SK-N-SH (cell line): ENCODE measurements around the gene PAK1. TPM values are rescaled to one million over a fixed set of nuclear protein-coding genes. Genes with fewer than 3 reads are reported as not detected.

ENCODE experiments used
- CTCF ChIA-PET: fragments of 300-600, 350-600 bp; formaldehyde crosslinking; extraction: SDS; loops from one replicate; lab custom pipeline; 2021; lab: Yijun Ruan, JAX
- POLR2A ChIA-PET: fragments of 350-600 bp; sonication (Branson Sonifier 250); formaldehyde crosslinking; extraction: SDS; loops from one replicate; lab custom pipeline; 2020; ENCODE audit warnings: antibody characterized with exemption, inconsistent platforms; lab: Yijun Ruan, JAX
- DNase-seq: peaks from one replicate; pipeline ENCODE4 v3.0.0; 2012
- H2AFZ ChIP-seq: fragments of 200-600 bp; sonication (generic); 2 replicates; pipeline ENCODE4 v1.8.1; 2016; ENCODE audit warnings: antibody characterized with exemption, mild to moderate bottlenecking, low read depth
- H3F3A ChIP-seq: fragments of 200-600 bp; sonication (generic); replicated peaks from 2 replicates; pipeline ENCODE3; 2016; ENCODE audit warnings: antibody characterized with exemption, mild to moderate bottlenecking; ENCODE audit not compliant: insufficient read depth
- H3K27ac ChIP-seq, 2 experiments: fragments of 200-500 bp in 1 of 2; fragments of 200-600 bp in 1 of 2; sonication (Bioruptor generic) in 1 of 2; sonication (generic), shearing (Covaris generic) in 1 of 2; 2 replicates each; pipeline versions ENCODE4 v1.5.1 to v1.6.1; 2014 to 2016; ENCODE audit warnings: low read depth in 2 of 2, inconsistent platforms in 1 of 2, low read length in 1 of 2, mild to moderate bottlenecking in 1 of 2, mixed read lengths in 1 of 2
- H3K27me3 ChIP-seq: fragments of 200-600 bp; sonication (generic), shearing (Covaris generic); 2 replicates; pipeline ENCODE4 v1.6.1; 2016; ENCODE audit warnings: mixed run types; ENCODE audit not compliant: insufficient read depth
- H3K36me3 ChIP-seq, 2 experiments: fragments of 200-500 bp in 1 of 2; fragments of 200-600 bp in 1 of 2; sonication (Bioruptor generic) in 1 of 2; sonication (generic) in 1 of 2; replicated peaks in 1 of 2; 2 replicates each; pipeline versions ENCODE3 to v1.5.1; 2014 to 2016; ENCODE audit warnings: low read length in 1 of 2, mild to moderate bottlenecking in 1 of 2; ENCODE audit not compliant: insufficient read depth in 2 of 2, control insufficient read depth in 1 of 2
- H3K4me1 ChIP-seq, 2 experiments: fragments of 200-500 bp in 1 of 2; fragments of 200-600 bp in 1 of 2; sonication (Bioruptor generic) in 1 of 2; sonication (generic), shearing (Covaris generic) in 1 of 2; 2 replicates each; pipeline versions ENCODE4 v1.5.1 to v1.6.1; 2014 to 2016; ENCODE audit warnings: low read depth in 1 of 2, low read length in 1 of 2, mixed run types in 1 of 2; ENCODE audit not compliant: insufficient read depth in 2 of 2, control insufficient read depth in 1 of 2
- H3K4me2 ChIP-seq: fragments of 200-600 bp; sonication (generic), shearing (Covaris generic); 2 replicates; pipeline ENCODE4 v1.6.1; 2017; ENCODE audit warnings: mixed run types
- H3K4me3 ChIP-seq, 2 experiments: fragments of 200-500 bp in 1 of 2; fragments of 200-600 bp in 1 of 2; sonication (Bioruptor generic) in 1 of 2; sonication (generic), shearing (Covaris generic) in 1 of 2; 2 replicates each; pipeline versions ENCODE4 v1.5.1 to v1.8.1; 2014 to 2016; ENCODE audit warnings: low read depth in 2 of 2, inconsistent platforms in 1 of 2, low read length in 1 of 2, mild to moderate bottlenecking in 1 of 2, mixed read lengths in 1 of 2, moderate library complexity in 1 of 2
- H3K79me2 ChIP-seq: fragments of 200-600 bp; sonication (generic); 2 replicates; pipeline ENCODE4 v1.8.1; 2017; ENCODE audit warnings: mild to moderate bottlenecking; ENCODE audit not compliant: insufficient read depth
- H3K9ac ChIP-seq: fragments of 200-600 bp; sonication (generic); 2 replicates; pipeline ENCODE4 v1.6.1; 2017; ENCODE audit warnings: mixed run types
- H3K9me2 ChIP-seq: fragments of 200-600 bp; sonication (generic); 2 replicates; pipeline ENCODE4 v1.6.1; 2017; ENCODE audit warnings: mixed run types
- H3K9me3 ChIP-seq: fragments of 200-600 bp; sonication (generic); 2 replicates; pipeline ENCODE4 v1.6.1; 2017; ENCODE audit warnings: mixed run types, mild to moderate bottlenecking, moderate library complexity
- H4K20me1 ChIP-seq: fragments of 200-600 bp; sonication (generic); 2 replicates; pipeline ENCODE4 v1.6.1; 2017; ENCODE audit warnings: mild to moderate bottlenecking, mixed run types; ENCODE audit not compliant: insufficient read depth
- CHD2 ChIP-seq: fragments of 150-350 bp; IDR thresholded peaks from 2 replicates; pipeline ENCODE4 v1.6.1; 2018; ENCODE audit warnings: low read length; ENCODE audit not compliant: partially characterized antibody
- ELF1 ChIP-seq: IDR thresholded peaks from 2 replicates; pipeline ENCODE4 v1.4.0; 2012
- GABPA ChIP-seq: IDR thresholded peaks from 2 replicates; pipeline ENCODE4 v1.4.0; 2012; ENCODE audit warnings: low read depth, mild to moderate bottlenecking
- MXI1 ChIP-seq: IDR thresholded peaks from 2 replicates; pipeline ENCODE4 v1.6.1; 2012; ENCODE audit warnings: mild to moderate bottlenecking, low read depth, low read length, improper control_type of control experiment
- NRF1 ChIP-seq: IDR thresholded peaks from 2 replicates; pipeline ENCODE4 v1.6.1; 2012; ENCODE audit warnings: low read depth, mild to moderate bottlenecking, low read length
- RFX5 ChIP-seq: IDR thresholded peaks from 2 replicates; pipeline ENCODE4 v1.6.1; 2012; ENCODE audit warnings: mild to moderate bottlenecking, improper control_type of control experiment, low read length
- RXRA ChIP-seq: IDR thresholded peaks from 2 replicates; pipeline ENCODE4 v1.4.0; 2012; ENCODE audit warnings: low read depth, mild to moderate bottlenecking, borderline replicate concordance
- TAF1 ChIP-seq: IDR thresholded peaks from 2 replicates; pipeline ENCODE4 v1.6.1; 2012; ENCODE audit warnings: low read depth, mild to moderate bottlenecking, low read length, moderate library complexity, borderline replicate concordance
- polyA plus RNA-seq, 3 experiments: library from polyadenylated mRNA; depleted of rRNA; stranded (reverse); fragments of >200 nt; gene quantifications; 2 replicates each; pipeline ENCODE4 v1.2.3, GENCODE V29; 2012
- TF ChIP-seq, protein P1 (sequence below): IDR thresholded peaks from 2 replicates; pipeline ENCODE4 v1.6.1; 2012; ENCODE audit warnings: mild to moderate bottlenecking, low read depth, low read length, moderate library complexity
- TF ChIP-seq, protein P2 (sequence below): fragments of 150-350 bp; IDR thresholded peaks from 2 replicates; pipeline ENCODE4 v1.6.1; 2017; ENCODE audit warnings: antibody characterized with exemption, low read length, low read depth, borderline replicate concordance
- TF ChIP-seq, protein P3 (sequence below): fragments of 150-350 bp; IDR thresholded peaks from 2 replicates; pipeline ENCODE4 v1.6.1; 2016; ENCODE audit warnings: mild to moderate bottlenecking, low read depth, low read length
- TF ChIP-seq, protein P4 (sequence below): fragments of 200-600 bp; sonication (generic); IDR thresholded peaks from 2 replicates; pipeline ENCODE4 v1.6.1; 2017; ENCODE audit warnings: antibody characterized with exemption, mild to moderate bottlenecking, moderate library complexity
- TF ChIP-seq, protein P5 (sequence below): IDR thresholded peaks from 2 replicates; pipeline ENCODE4 v1.4.0; 2012; ENCODE audit warnings: low read depth, borderline replicate concordance

Gene PAK1
- polyA plus RNA-seq, 1 of the 3 experiments (the other 2 are of a cell fraction), result 17.9 TPM

DNA sequence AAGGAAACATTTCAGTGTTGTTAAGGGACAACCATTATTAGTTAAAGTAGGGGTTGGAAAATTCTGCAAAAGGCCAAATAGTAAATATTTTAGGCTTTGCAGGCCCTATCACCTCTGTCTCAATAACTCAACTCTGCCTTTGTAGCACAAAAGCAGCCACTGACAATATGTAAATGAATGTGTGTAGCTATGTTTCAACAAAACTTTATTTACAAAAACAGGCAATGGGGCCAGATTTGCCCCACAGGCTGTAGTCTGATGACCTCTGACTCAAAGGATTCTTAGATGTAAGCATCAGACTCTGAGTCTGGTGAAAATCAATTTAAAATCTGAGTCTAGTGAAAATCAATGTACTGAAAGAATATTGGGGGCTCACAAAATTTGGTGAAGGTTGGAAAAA, 50.3 kb downstream of the PAK1 start:
- CTCF ChIA-PET, result no interaction called here

More for the DNA sequence above, 50.3 kb downstream of the PAK1 start:
- Histone ChIP-seq H3K36me3 (no peaks in the 10 kb centered on the region), H3F3A (no peaks in the 10 kb centered on the region), H4K20me1 (no peaks in the 10 kb centered on the region), H3K4me2 (no peak overlapping the region), H3K27me3 (no peaks in the 10 kb centered on the region), H3K79me2 (no peaks in the 10 kb centered on the region), H3K9me3 (no peaks in the 10 kb centered on the region), H3K27ac (no peak overlapping the region), H3K9me2 (no peaks in the 10 kb centered on the region), H3K4me3 (no peak overlapping the region), H3K9ac (no peak overlapping the region), H3K4me1 (peaks cover 0 to 3% of the 10 kb centered on the region in 2 experiments; a peak in 2 of 4 replicates), H2AFZ (no peak overlapping the region)
- POLR2A ChIA-PET, result no interaction called here
- TF ChIP-seq RXRA, result no peak
- TF ChIP-seq TAF1, result no peak
- TF ChIP-seq, protein P1, sequence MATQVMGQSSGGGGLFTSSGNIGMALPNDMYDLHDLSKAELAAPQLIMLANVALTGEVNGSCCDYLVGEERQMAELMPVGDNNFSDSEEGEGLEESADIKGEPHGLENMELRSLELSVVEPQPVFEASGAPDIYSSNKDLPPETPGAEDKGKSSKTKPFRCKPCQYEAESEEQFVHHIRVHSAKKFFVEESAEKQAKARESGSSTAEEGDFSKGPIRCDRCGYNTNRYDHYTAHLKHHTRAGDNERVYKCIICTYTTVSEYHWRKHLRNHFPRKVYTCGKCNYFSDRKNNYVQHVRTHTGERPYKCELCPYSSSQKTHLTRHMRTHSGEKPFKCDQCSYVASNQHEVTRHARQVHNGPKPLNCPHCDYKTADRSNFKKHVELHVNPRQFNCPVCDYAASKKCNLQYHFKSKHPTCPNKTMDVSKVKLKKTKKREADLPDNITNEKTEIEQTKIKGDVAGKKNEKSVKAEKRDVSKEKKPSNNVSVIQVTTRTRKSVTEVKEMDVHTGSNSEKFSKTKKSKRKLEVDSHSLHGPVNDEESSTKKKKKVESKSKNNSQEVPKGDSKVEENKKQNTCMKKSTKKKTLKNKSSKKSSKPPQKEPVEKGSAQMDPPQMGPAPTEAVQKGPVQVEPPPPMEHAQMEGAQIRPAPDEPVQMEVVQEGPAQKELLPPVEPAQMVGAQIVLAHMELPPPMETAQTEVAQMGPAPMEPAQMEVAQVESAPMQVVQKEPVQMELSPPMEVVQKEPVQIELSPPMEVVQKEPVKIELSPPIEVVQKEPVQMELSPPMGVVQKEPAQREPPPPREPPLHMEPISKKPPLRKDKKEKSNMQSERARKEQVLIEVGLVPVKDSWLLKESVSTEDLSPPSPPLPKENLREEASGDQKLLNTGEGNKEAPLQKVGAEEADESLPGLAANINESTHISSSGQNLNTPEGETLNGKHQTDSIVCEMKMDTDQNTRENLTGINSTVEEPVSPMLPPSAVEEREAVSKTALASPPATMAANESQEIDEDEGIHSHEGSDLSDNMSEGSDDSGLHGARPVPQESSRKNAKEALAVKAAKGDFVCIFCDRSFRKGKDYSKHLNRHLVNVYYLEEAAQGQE, result no peak
- no peak for TF ChIP-seq RFX5
- TF ChIP-seq CHD2, result no peak
- TF ChIP-seq ELF1, result no peak
- no peak for TF ChIP-seq GABPA
- TF ChIP-seq MXI1, result no peak
- TF ChIP-seq, protein P2, sequence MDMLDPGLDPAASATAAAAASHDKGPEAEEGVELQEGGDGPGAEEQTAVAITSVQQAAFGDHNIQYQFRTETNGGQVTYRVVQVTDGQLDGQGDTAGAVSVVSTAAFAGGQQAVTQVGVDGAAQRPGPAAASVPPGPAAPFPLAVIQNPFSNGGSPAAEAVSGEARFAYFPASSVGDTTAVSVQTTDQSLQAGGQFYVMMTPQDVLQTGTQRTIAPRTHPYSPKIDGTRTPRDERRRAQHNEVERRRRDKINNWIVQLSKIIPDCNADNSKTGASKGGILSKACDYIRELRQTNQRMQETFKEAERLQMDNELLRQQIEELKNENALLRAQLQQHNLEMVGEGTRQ, result no peak
- TF ChIP-seq, protein P3, sequence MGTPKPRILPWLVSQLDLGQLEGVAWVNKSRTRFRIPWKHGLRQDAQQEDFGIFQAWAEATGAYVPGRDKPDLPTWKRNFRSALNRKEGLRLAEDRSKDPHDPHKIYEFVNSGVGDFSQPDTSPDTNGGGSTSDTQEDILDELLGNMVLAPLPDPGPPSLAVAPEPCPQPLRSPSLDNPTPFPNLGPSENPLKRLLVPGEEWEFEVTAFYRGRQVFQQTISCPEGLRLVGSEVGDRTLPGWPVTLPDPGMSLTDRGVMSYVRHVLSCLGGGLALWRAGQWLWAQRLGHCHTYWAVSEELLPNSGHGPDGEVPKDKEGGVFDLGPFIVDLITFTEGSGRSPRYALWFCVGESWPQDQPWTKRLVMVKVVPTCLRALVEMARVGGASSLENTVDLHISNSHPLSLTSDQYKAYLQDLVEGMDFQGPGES, result no peak
- no peak for TF ChIP-seq NRF1
- TF ChIP-seq, protein P4, sequence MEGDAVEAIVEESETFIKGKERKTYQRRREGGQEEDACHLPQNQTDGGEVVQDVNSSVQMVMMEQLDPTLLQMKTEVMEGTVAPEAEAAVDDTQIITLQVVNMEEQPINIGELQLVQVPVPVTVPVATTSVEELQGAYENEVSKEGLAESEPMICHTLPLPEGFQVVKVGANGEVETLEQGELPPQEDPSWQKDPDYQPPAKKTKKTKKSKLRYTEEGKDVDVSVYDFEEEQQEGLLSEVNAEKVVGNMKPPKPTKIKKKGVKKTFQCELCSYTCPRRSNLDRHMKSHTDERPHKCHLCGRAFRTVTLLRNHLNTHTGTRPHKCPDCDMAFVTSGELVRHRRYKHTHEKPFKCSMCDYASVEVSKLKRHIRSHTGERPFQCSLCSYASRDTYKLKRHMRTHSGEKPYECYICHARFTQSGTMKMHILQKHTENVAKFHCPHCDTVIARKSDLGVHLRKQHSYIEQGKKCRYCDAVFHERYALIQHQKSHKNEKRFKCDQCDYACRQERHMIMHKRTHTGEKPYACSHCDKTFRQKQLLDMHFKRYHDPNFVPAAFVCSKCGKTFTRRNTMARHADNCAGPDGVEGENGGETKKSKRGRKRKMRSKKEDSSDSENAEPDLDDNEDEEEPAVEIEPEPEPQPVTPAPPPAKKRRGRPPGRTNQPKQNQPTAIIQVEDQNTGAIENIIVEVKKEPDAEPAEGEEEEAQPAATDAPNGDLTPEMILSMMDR, result no peak
- TF ChIP-seq, protein P5, sequence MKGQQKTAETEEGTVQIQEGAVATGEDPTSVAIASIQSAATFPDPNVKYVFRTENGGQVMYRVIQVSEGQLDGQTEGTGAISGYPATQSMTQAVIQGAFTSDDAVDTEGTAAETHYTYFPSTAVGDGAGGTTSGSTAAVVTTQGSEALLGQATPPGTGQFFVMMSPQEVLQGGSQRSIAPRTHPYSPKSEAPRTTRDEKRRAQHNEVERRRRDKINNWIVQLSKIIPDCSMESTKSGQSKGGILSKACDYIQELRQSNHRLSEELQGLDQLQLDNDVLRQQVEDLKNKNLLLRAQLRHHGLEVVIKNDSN, result no peak
- no peak for DNase-seq
